ENCODE results near the gene SLC6A3.
"Not testable (repeated sequence)": the region's sequence is repeated elsewhere in the genome, so short reads cannot be mapped to it uniquely, and the experiment has no call there.

SLC6A3 gene

DNA sequence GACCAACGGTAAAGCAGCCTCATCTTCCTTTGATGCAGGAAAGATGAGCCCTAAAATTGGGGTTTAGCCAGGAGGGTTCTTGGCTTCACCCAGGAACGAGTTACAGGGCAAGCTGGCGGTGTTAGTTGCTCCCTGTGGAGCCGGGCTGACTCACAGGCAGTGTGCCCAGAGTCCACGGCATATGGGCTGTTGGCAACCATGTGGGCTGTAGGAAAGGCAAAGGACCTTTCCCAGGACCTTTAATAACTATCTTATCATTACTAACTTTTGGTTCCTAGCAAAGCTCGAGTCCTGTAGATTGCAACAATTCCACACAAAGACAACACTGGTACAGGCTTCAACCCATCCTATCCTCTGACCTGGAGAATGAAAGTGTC lies 70.6 kb downstream of the SLC6A3 start:
- TF ChIP-seq, protein P1, sequence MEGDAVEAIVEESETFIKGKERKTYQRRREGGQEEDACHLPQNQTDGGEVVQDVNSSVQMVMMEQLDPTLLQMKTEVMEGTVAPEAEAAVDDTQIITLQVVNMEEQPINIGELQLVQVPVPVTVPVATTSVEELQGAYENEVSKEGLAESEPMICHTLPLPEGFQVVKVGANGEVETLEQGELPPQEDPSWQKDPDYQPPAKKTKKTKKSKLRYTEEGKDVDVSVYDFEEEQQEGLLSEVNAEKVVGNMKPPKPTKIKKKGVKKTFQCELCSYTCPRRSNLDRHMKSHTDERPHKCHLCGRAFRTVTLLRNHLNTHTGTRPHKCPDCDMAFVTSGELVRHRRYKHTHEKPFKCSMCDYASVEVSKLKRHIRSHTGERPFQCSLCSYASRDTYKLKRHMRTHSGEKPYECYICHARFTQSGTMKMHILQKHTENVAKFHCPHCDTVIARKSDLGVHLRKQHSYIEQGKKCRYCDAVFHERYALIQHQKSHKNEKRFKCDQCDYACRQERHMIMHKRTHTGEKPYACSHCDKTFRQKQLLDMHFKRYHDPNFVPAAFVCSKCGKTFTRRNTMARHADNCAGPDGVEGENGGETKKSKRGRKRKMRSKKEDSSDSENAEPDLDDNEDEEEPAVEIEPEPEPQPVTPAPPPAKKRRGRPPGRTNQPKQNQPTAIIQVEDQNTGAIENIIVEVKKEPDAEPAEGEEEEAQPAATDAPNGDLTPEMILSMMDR (IDR thresholded peaks at IDR 0.05; ENCODE audit: low read depth, low read length, missing control alignments) = no peak
- no peak for DNase-seq (ENCODE audit: extremely low read depth, low read depth)
- no peak overlapping the region for H3K4me3 ChIP-seq (replicated peaks; ENCODE audit: low read depth, low read length)

DNA sequence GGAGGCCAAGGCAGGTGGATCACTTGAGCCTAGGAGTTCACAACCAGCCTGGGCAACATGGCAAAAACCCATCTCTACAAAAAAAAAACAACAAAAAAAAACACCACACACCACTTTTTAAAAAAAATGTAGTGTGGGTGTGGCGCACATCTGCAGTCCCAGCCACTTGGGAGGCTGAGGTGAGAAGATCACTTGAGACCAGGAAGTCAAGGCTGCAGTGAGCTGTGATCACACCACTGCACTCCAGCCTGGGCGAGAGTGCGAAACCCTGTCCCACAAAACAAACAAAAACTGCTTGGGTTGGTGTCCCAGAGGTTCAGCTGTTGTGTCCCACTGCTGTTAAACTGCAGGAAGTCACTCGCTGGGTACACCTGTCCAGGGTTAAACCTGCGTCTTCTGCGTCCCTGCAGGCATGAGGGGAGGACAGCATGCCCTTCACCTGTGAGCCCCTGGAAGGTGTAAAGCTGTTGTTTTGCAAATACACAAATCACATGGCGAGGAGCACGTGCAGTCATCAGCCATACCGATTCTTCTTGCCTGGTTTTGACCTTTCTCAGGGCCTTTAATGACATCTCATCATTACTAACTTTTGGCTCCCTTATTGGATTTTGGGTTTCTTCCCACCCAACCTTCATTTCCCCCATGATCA lies 71.1 kb downstream of the SLC6A3 start:
- TF ChIP-seq, protein P1 (IDR thresholded peaks at IDR 0.05; ENCODE audit: low read depth, low read length, missing control alignments) = no peak
- no peak overlapping the region for H3K4me3 ChIP-seq (replicated peaks; ENCODE audit: low read depth, low read length)
- DNase-seq (ENCODE audit: extremely low read depth, low read depth) = no peak

DNA sequence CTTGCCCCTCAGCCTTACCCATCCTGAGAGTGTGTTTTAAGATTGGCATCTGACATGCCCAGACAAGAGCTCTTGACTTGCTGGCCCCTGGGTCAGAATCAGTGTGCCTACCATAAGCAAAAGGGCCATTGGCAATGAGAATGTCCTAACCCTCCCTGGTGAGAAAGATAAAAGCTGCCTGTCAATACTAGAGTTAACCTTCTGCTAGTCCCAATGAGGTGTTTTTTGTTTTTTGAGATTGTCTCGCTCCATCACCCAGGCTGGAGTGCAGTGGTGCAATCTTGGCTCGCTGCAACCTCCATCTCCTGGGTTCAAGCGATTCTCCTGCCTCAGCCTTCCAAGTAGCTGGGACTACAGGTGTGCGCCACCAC lies 73.3 kb downstream of the SLC6A3 start:
- H3K4me3 ChIP-seq (replicated peaks; ENCODE audit: low read depth, low read length); DNase-seq (ENCODE audit: extremely low read depth, low read depth): not testable (repeated sequence)

DNA sequence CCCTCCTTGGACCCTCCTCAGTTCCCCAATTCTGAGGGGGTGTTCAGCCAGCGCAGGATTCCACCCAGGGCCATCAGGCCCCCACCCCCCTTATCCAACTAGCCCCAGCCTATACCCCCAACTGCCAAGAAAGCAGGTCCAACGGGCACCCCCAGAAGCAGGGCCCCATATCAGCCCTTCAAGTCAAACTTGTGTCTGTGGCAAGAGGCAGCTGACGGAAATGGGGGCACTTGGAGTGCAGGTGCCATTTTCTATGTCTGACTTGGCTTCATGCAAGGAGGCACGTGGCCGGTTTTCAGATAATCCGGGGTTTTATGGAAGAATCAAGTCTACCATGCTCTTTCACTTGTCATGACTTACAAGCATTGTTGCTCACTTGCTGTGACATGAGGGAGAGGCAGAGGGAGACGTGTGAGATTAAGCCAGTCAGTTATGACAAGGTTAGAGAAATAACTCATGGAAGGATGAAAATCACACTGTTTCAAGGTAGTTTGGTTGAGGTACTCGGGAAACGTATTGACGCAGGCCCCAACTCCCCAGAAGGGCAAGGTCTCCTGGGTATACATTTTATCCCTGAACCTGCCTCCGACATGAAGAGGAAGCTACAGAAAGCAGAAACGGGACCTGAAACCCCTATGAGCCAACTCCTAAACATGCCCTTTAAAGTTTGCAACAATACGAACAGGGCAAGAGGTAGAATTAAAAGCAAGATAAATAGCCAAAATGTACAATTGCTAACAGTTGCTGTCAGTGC lies 73.8 kb downstream of the SLC6A3 start:
- TF ChIP-seq, protein P1 (IDR thresholded peaks at IDR 0.05; ENCODE audit: low read depth, low read length, missing control alignments) = no peak
- no peak for DNase-seq (ENCODE audit: extremely low read depth, low read depth)
- H3K4me3 ChIP-seq (replicated peaks; ENCODE audit: low read depth, low read length) = no peak overlapping the region

DNA sequence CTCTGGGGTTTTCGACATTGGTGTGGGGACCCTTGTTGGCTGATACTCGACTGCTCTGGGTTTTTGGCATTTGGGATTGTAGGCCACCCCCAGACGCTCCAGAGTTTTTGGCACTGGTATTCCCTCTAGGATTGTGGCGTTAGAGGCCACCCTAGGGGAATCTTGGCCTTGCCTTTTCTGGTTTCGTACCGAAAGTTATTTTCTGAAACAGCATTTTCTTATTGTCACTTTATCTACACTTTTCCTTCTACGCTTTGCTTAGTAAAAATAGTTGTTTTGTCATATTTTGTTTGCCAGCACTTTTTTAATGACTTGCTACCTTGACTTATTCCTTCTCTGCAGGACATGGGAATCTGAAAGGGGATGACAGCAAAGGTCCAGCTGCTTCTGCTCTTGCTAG lies 75.2 kb downstream of the SLC6A3 start:
- TF ChIP-seq, protein P1 (IDR thresholded peaks at IDR 0.05; ENCODE audit: low read depth, low read length, missing control alignments) = no peak
- DNase-seq (ENCODE audit: extremely low read depth, low read depth) = no peak
- no peak overlapping the region for H3K4me3 ChIP-seq (replicated peaks; ENCODE audit: low read depth, low read length)

DNA sequence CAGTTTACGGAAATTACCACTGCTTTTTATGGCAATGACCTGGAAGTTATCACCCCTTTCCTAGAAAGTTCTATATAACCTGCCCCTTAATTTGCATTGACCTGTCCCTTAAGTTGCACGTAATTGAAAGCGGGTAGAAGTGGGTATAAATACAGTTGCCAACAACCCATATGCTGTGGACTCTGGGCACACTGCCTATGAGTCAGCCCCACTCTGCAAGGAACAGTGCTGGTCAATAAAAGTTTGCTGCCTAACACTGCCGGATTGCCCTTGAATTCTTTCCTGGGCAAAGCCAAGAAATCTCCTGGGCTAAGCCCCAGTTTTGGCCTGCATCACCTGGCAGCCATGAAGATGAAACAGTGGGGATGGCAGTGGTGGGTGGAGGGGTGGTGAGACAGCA lies 76.5 kb downstream of the SLC6A3 start:
- DNase-seq (ENCODE audit: extremely low read depth, low read depth) = no peak
- TF ChIP-seq, protein P1 (IDR thresholded peaks at IDR 0.05; ENCODE audit: low read depth, low read length, missing control alignments) = no peak
- H3K4me3 ChIP-seq (replicated peaks; ENCODE audit: low read depth, low read length) = no peak overlapping the region

DNA sequence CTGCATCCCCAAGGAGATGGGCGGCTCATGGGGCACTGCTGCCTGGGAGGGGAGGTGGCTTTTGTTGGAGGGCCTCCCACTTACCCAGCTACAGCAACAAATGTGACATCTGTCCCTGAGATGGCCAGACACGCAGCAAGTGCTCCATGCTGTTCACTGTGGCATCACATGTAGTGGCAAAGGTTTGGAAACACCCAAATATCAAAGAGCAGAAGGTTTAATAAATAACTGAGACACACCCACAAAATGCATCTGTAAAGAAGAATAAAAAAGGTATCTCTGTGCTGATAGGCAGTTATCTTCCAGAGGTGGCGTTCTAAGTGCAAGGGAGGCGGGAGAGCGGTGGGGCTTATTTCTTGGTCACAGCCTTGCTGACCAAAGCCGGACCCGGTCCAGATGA lies 77.0 kb downstream of the SLC6A3 start:
- TF ChIP-seq, protein P1 (IDR thresholded peaks at IDR 0.05; ENCODE audit: low read depth, low read length, missing control alignments) = no peak
- DNase-seq (ENCODE audit: extremely low read depth, low read depth) = no peak
- no peak overlapping the region for H3K4me3 ChIP-seq (replicated peaks; ENCODE audit: low read depth, low read length)
